Measurements from ENCODE around the gene LIN37. TPM values are rescaled to one million over a fixed set of nuclear protein-coding genes. Genes with fewer than 3 reads are reported as not detected.

The LIN37 gene
- total and polyA plus RNA-seq, 3 donors from 2014 or later, result 24.8 to 30.2 (median 30.2) TPM

DNA sequence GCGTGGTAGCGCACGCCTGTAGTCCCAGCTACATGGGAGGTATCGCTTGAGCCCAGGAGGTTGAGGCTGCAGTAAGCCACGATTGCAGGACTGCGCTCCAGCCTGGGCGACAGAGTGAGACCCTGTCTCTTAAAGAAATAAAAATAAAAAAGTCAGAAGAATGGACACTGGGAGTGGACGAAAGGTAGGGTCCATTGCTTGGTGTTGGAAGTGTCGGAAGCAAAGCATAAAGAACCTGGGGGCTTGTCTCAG is 26.6 kb downstream of the LIN37 start:
- H3K4me3 ChIP-seq, result peak overlapping the region in 1 of 2 donors; percentile 85
- intact Hi-C loops (cut with DNase I; ENCODE audit: low total_unique reads), result no loop called here
- 24 to 26% methylated on average over 9 of the region's 9 CpGs for WGBS, 2 donors
- peaks cover 7% of the 10 kb centered on the region for H3K4me1 ChIP-seq
- H3K36me3 ChIP-seq (ENCODE audit: low read depth, missing control alignments), result no peaks in the 10 kb centered on the region
- no peak for TF ChIP-seq POLR2A (IDR thresholded peaks at IDR 0.05)
- TF ChIP-seq, protein P1, sequence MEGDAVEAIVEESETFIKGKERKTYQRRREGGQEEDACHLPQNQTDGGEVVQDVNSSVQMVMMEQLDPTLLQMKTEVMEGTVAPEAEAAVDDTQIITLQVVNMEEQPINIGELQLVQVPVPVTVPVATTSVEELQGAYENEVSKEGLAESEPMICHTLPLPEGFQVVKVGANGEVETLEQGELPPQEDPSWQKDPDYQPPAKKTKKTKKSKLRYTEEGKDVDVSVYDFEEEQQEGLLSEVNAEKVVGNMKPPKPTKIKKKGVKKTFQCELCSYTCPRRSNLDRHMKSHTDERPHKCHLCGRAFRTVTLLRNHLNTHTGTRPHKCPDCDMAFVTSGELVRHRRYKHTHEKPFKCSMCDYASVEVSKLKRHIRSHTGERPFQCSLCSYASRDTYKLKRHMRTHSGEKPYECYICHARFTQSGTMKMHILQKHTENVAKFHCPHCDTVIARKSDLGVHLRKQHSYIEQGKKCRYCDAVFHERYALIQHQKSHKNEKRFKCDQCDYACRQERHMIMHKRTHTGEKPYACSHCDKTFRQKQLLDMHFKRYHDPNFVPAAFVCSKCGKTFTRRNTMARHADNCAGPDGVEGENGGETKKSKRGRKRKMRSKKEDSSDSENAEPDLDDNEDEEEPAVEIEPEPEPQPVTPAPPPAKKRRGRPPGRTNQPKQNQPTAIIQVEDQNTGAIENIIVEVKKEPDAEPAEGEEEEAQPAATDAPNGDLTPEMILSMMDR (IDR thresholded peaks at IDR 0.05), result no peak
- H3K9me3 ChIP-seq, result no peaks in the 10 kb centered on the region
- H3K27me3 ChIP-seq, result no peaks in the 10 kb centered on the region
- DNase-seq, result no peak
- no peak overlapping the region for H3K27ac ChIP-seq

DNA sequence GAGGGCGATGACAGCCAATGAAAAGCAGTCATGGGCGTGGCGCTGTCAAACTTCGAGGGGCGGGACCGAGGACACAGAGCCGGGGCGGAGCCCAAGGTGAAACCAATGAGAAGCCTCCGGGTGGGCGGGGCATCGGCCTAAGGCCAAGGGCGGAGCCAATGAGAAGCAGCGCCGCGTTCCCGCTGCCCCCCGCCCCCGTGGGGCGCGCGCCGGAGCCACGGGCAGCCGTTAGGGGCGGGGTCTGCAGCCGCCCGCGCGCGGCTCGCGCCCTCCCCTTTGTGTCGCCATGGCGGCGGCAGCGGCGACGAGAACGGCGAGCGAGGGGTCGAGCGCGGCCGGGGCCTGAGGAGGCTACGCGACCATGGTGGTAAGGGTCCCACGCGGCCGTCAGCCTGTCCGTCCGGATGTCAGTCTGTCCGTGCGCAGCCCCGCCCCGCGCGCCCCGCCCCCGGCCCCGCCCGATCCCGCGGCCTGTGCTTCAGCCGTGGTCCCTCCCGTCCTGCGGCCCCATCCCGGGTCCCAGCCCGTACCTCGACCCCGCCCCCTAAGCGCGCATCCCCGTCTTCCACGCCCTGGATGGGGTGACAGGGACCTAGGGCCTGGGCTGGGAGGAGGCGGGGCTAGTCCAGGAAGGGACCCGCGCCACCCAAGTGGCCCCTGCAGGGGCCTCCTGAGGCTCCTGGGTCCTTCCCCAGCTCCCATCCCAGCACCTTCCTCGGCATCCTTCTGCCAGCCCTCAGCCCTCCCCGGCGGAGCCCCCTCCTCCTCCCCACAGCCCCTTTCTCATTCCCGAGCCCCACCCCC is 27.1 kb downstream of the LIN37 start, which contains the start of gene ARHGAP33:
TSS of gene ARHGAP33 (plus strand) at position 267 of the 804 bp plus-strand sequence. CDS start at position 362, 95 bp downstream.
- intact Hi-C loops (cut with DNase I; ENCODE audit: low total_unique reads), result no loop called here
- peaks cover 7% of the 10 kb centered on the region for H3K4me1 ChIP-seq
- peak; percentile 99 for DNase-seq
- H3K36me3 ChIP-seq (ENCODE audit: low read depth, missing control alignments), result no peaks in the 10 kb centered on the region
- H3K4me3 ChIP-seq, result peak within 1 kb of the TSS; percentile 74 to 85
- TF ChIP-seq, protein P1 (IDR thresholded peaks at IDR 0.05), result no peak
- TF ChIP-seq POLR2A (IDR thresholded peaks at IDR 0.05), result no peak
- no peaks in the 10 kb centered on the region for H3K27me3 ChIP-seq
- 1 to 2% methylated on average over 22 to 45 of the region's 82 CpGs for WGBS, 2 donors
- H3K27ac ChIP-seq, result peak within 1 kb of the TSS in 1 of 2 donors; percentile 33
- no peaks in the 10 kb centered on the region for H3K9me3 ChIP-seq

- no peak for DNase-seq
- H3K27me3 ChIP-seq, result no peaks in the 10 kb centered on the region
- 47 to 55% methylated on average over 13 of the region's 13 CpGs for WGBS, 2 donors
- peak overlapping the region in 1 of 2 donors; percentile 33 for H3K27ac ChIP-seq
- H3K9me3 ChIP-seq, result no peaks in the 10 kb centered on the region
- intact Hi-C loops (cut with DNase I; ENCODE audit: low total_unique reads), result no loop called here
- no peak for TF ChIP-seq POLR2A (IDR thresholded peaks at IDR 0.05)
- TF ChIP-seq, protein P1 (IDR thresholded peaks at IDR 0.05), result no peak
- H3K4me3 ChIP-seq, result peak overlapping the region; percentile 74 to 85
- H3K36me3 ChIP-seq (ENCODE audit: low read depth, missing control alignments), result no peaks in the 10 kb centered on the region
- H3K4me1 ChIP-seq, result peaks cover 7% of the 10 kb centered on the region
These were observed 27.9 kb downstream of the LIN37 start for GRCh38 chr19:35776102-35776788.

- H3K4me3 ChIP-seq, result no peak overlapping the region
- no peaks in the 10 kb centered on the region for H3K9me3 ChIP-seq
- no peak for DNase-seq
- H3K27ac ChIP-seq, result no peak overlapping the region
- no peaks in the 10 kb centered on the region for H3K27me3 ChIP-seq
- TF ChIP-seq POLR2A (IDR thresholded peaks at IDR 0.05), result no peak
- TF ChIP-seq, protein P1 (IDR thresholded peaks at IDR 0.05), result no peak
- 46 to 65% methylated on average over 15 to 18 of the region's 19 CpGs for WGBS, 2 donors
- H3K4me1 ChIP-seq, result peaks cover 7% of the 10 kb centered on the region
- intact Hi-C loops (cut with DNase I; ENCODE audit: low total_unique reads), result no loop called here
- H3K36me3 ChIP-seq (ENCODE audit: low read depth, missing control alignments), result no peaks in the 10 kb centered on the region
These were observed 28.9 kb downstream of the LIN37 start for GRCh38 chr19:35777086-35777841.

Data from testis (tissue), 3 donors.